K562 (cell line): ENCODE data around the gene ARHGAP31.

Source experiments
- ELF4 ChIP-seq: fragments of 450-650 bp; formaldehyde crosslinking; IDR thresholded peaks from 2 replicates; pipeline ENCODE4 v1.4.0; 2022; ENCODE audit warnings: missing genetic modification characterization
- HDGF ChIP-seq: fragments of 450-650 bp; IDR thresholded peaks from 2 replicates; pipeline ENCODE4 v1.6.1; 2016
- HIVEP1 ChIP-seq: fragments of 250-450 bp; sonication (Bioruptor Pico); IDR thresholded peaks from 2 replicates; pipeline ENCODE4 v1.4.0; 2020; ENCODE audit warnings: mild to moderate bottlenecking
- IRF1 ChIP-seq: sonication (generic); formaldehyde crosslinking; IDR thresholded peaks from 2 replicates; pipeline ENCODE4 v1.8.0; 2022; ENCODE audit warnings: missing genetic modification reagents, mild to moderate bottlenecking, borderline replicate concordance
- TBP ChIP-seq: optimal IDR thresholded peaks from 2 replicates; pipeline ENCODE3; 2011; ENCODE audit warnings: low read depth, low read length, improper control_type of control experiment
- TCF3 ChIP-seq: sonication (generic); formaldehyde crosslinking; IDR thresholded peaks from 2 replicates; pipeline ENCODE4 v1.4.0; 2020; ENCODE audit warnings: mild to moderate bottlenecking, missing genetic modification reagents
- YY1 ChIP-seq, 3 experiments: IDR thresholded peaks; 2 replicates each; pipeline ENCODE4 v1.6.1; 2011; ENCODE audit warnings: low read length in 2 of 3, mild to moderate bottlenecking in 2 of 3, moderate library complexity in 2 of 3, borderline replicate concordance in 1 of 3, control low read depth in 1 of 3, low read depth in 1 of 3; ENCODE audit not compliant: insufficient read depth in 3 of 3, insufficient replicate concordance in 2 of 3, control insufficient read depth in 1 of 3, insufficient read length in 1 of 3; ENCODE audit errors: extremely low read depth in 1 of 3
- ZBTB1 ChIP-seq: sonication (generic); formaldehyde crosslinking; IDR thresholded peaks from 2 replicates; pipeline ENCODE4 v1.8.1; 2023; ENCODE audit warnings: missing genetic modification reagents, low read depth, mild to moderate bottlenecking, borderline replicate concordance
- ZKSCAN1 ChIP-seq: fragments of 150-350 bp; IDR thresholded peaks from 2 replicates; pipeline ENCODE4 v1.6.1; 2016; ENCODE audit warnings: low read depth, low read length
- TF ChIP-seq, protein P1 (sequence below): fragments of 250-450 bp; sonication (Bioruptor Pico); IDR thresholded peaks from 2 replicates; pipeline ENCODE4 v1.8.0; 2021; ENCODE audit warnings: moderate library complexity, mild to moderate bottlenecking, inconsistent platforms
- TF ChIP-seq, protein P2 (sequence below), 3 experiments: IDR thresholded peaks in 2 of 3; conservative IDR thresholded peaks in 1 of 3; 2 replicates each; pipeline ENCODE4 v1.5.1; 2011 to 2012; ENCODE audit warnings: low read length in 3 of 3, mild to moderate bottlenecking in 3 of 3, control low read depth in 2 of 3, improper control_type of control experiment in 1 of 3, inconsistent platforms in 1 of 3, low read depth in 1 of 3, mixed read lengths in 1 of 3, moderate library complexity in 1 of 3; ENCODE audit not compliant: insufficient read depth in 2 of 3
- TF ChIP-seq, protein P3 (sequence below): fragments of 250-450 bp; sonication (Bioruptor Pico); IDR thresholded peaks from 2 replicates; pipeline ENCODE4 v1.8.0; 2021; ENCODE audit warnings: borderline replicate concordance, mild to moderate bottlenecking, moderate library complexity; ENCODE audit not compliant: poor library complexity, severe bottlenecking

DNA sequence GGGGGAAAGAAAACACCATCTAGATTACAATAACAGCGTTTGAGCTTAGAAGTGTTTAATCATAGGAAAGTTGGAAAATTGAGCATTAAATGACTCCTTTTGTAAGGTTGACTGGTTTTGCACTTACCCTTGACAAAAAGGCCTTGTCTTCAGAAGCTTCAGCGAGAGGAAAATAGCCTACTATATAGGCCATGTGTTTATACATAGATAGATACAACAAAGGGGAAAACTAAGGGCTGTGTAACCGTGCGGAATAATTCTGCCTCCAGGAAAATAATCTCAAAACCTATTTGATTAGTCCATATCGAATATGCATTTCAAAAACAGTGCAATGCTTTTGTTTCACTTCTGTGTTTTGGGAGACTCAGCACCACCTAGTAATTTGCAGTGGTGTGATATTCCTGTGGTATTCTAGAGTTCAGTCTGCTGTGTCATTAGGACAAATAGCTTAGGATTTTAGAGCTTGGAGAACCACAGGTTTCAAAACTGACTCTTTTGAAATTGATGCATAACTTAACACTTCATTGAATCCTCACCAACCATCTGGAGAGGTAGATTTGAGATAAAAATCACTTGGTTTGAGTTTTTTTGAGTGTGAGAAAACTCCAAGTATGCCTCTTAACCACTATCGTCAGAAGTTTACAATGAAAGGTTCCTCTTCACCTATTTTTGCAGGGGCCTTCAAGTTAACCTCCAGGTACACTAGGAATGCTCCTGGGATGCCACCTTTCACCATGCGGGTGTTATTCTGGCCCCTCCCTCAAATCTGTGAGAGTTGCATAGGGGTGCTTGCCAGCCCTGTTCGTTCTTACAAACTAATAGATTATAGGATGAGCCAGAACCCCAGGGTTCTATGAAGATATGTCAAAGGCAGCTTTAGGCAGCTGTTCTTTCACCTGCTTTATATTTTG lies 1.9 kb downstream of the ARHGAP31 start:
- TF ChIP-seq, protein P1, sequence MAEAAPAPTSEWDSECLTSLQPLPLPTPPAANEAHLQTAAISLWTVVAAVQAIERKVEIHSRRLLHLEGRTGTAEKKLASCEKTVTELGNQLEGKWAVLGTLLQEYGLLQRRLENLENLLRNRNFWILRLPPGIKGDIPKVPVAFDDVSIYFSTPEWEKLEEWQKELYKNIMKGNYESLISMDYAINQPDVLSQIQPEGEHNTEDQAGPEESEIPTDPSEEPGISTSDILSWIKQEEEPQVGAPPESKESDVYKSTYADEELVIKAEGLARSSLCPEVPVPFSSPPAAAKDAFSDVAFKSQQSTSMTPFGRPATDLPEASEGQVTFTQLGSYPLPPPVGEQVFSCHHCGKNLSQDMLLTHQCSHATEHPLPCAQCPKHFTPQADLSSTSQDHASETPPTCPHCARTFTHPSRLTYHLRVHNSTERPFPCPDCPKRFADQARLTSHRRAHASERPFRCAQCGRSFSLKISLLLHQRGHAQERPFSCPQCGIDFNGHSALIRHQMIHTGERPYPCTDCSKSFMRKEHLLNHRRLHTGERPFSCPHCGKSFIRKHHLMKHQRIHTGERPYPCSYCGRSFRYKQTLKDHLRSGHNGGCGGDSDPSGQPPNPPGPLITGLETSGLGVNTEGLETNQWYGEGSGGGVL (CRISPR knock-in tag) = no peak
- TF ChIP-seq ELF4 (CRISPR knock-in tag) = no peak
- TF ChIP-seq HIVEP1 (CRISPR knock-in tag) = no peak
- no peak for TF ChIP-seq IRF1 (CRISPR knock-in tag)
- TF ChIP-seq, protein P2, sequence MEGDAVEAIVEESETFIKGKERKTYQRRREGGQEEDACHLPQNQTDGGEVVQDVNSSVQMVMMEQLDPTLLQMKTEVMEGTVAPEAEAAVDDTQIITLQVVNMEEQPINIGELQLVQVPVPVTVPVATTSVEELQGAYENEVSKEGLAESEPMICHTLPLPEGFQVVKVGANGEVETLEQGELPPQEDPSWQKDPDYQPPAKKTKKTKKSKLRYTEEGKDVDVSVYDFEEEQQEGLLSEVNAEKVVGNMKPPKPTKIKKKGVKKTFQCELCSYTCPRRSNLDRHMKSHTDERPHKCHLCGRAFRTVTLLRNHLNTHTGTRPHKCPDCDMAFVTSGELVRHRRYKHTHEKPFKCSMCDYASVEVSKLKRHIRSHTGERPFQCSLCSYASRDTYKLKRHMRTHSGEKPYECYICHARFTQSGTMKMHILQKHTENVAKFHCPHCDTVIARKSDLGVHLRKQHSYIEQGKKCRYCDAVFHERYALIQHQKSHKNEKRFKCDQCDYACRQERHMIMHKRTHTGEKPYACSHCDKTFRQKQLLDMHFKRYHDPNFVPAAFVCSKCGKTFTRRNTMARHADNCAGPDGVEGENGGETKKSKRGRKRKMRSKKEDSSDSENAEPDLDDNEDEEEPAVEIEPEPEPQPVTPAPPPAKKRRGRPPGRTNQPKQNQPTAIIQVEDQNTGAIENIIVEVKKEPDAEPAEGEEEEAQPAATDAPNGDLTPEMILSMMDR (IDR thresholded peaks at IDR 0.05 in 2 of 3, conservative IDR thresholded peaks at IDR 0.05 in 1 of 3; ENCODE audit: insufficient read depth in 2 of 3, low read depth in 1 of 3, low read length in 3 of 3) = no peak
- TF ChIP-seq ZBTB1 = no peak
- TF ChIP-seq ZKSCAN1 = no peak
- TF ChIP-seq TCF3 (CRISPR knock-in tag) = no peak
- no peak for TF ChIP-seq YY1 (IDR thresholded peaks at IDR 0.05; ENCODE audit: borderline replicate concordance in 1 of 3, control insufficient read depth in 1 of 3, extremely low read depth in 1 of 3, insufficient read depth in 3 of 3, insufficient read length in 1 of 3, insufficient replicate concordance in 2 of 3, low read depth in 1 of 3, low read length in 2 of 3)
- TF ChIP-seq, protein P3, sequence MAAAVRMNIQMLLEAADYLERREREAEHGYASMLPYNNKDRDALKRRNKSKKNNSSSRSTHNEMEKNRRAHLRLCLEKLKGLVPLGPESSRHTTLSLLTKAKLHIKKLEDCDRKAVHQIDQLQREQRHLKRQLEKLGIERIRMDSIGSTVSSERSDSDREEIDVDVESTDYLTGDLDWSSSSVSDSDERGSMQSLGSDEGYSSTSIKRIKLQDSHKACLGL = no peak
- no peak for TF ChIP-seq HDGF
- TF ChIP-seq TBP = no peak
